ENCODE data around the gene ANKRD34B. TPM values are rescaled to one million over a fixed set of nuclear protein-coding genes. Genes with fewer than 3 reads are reported as not detected.

Gene ANKRD34B
- total RNA-seq, 1 donor from 2014 or later, result 0.07 TPM

- Mint-ChIP-seq H3K4me1 (ENCODE audit: unreplicated experiment) (no peaks in the 10 kb centered on the region), H3K4me3 (no peak overlapping the region), H3K27me3 (peaks cover 50% of the 10 kb centered on the region), H3K36me3 (no peaks in the 10 kb centered on the region), H3K27ac (no peak overlapping the region), H3K9me3 (no peaks in the 10 kb centered on the region)
- TF ChIP-seq, protein P1, sequence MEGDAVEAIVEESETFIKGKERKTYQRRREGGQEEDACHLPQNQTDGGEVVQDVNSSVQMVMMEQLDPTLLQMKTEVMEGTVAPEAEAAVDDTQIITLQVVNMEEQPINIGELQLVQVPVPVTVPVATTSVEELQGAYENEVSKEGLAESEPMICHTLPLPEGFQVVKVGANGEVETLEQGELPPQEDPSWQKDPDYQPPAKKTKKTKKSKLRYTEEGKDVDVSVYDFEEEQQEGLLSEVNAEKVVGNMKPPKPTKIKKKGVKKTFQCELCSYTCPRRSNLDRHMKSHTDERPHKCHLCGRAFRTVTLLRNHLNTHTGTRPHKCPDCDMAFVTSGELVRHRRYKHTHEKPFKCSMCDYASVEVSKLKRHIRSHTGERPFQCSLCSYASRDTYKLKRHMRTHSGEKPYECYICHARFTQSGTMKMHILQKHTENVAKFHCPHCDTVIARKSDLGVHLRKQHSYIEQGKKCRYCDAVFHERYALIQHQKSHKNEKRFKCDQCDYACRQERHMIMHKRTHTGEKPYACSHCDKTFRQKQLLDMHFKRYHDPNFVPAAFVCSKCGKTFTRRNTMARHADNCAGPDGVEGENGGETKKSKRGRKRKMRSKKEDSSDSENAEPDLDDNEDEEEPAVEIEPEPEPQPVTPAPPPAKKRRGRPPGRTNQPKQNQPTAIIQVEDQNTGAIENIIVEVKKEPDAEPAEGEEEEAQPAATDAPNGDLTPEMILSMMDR (conservative IDR thresholded peaks at IDR 0.05), result no peak
- no peak for DNase-seq (ENCODE audit: extremely low spot score, unreplicated experiment)
Observed at GRCh38 chr5:80559244-80559643, 10.8 kb downstream of the ANKRD34B start.

DNA sequence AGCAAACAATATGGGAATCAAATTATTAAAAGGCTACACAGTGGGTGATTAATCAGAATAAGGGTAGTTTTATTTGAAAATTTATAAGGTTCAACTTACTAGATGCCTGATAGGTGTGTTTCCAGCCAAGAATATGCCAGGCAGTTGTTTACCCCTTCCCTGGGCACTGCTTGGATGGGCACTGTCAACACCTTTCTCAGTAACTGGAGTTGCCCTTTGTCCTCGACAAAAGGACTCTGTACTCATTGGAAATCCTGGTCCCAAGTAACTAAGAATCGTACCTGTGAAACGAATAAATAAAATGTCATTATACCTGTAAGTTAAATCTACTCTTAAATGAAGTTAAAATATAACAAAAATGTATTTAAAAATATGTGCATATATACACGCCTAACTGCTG lies 15.0 kb downstream of the ANKRD34B start:
- DNase-seq (ENCODE audit: extremely low spot score, unreplicated experiment), result no peak
- Mint-ChIP-seq H3K27me3 (peaks cover 26% of the 10 kb centered on the region), H3K4me1 (ENCODE audit: unreplicated experiment) (no peaks in the 10 kb centered on the region), H3K4me3 (no peak overlapping the region), H3K9me3 (no peaks in the 10 kb centered on the region), H3K36me3 (no peaks in the 10 kb centered on the region), H3K27ac (no peak overlapping the region)
- TF ChIP-seq, protein P1 (conservative IDR thresholded peaks at IDR 0.05), result no peak

DNA sequence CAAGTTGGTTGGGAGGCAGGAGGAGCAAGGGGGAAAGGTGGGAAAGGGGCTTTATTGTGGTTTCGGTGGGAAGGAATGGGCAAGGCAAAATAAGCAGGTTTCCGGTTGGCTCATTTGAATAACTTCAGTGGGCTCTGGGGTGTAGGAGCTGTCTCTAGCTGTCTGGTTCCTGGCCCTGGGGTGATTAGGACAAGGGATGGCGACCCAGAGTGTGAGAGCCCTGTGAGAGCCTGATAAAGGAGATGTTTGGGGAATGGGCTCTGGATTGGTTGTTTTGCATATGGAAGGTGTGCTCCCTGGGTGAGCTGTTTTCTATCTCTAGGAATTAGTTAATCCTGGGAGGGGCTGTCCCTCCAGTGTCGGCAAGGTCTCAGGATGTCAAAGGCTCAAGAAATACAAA lies 15.4 kb downstream of the ANKRD34B start:
- DNase-seq (ENCODE audit: extremely low spot score, unreplicated experiment), result no peak

GRCh38 chr5:80541392-80541791 lies 28.7 kb downstream of the ANKRD34B start:
- TF ChIP-seq, protein P1 (conservative IDR thresholded peaks at IDR 0.05), result no peak
- DNase-seq (ENCODE audit: extremely low spot score, unreplicated experiment), result no peak

More for the DNA sequence above, 15.4 kb downstream of the ANKRD34B start:
- TF ChIP-seq, protein P1 (conservative IDR thresholded peaks at IDR 0.05), result no peak
- no peaks in the 10 kb centered on the region for H3K4me1 Mint-ChIP-seq (ENCODE audit: unreplicated experiment)
- H3K4me3 Mint-ChIP-seq, result no peak overlapping the region
- peaks cover 24% of the 10 kb centered on the region for H3K27me3 Mint-ChIP-seq
- no peak overlapping the region for H3K27ac Mint-ChIP-seq
- no peaks in the 10 kb centered on the region for H3K9me3 Mint-ChIP-seq
- H3K36me3 Mint-ChIP-seq, result no peaks in the 10 kb centered on the region

DNA sequence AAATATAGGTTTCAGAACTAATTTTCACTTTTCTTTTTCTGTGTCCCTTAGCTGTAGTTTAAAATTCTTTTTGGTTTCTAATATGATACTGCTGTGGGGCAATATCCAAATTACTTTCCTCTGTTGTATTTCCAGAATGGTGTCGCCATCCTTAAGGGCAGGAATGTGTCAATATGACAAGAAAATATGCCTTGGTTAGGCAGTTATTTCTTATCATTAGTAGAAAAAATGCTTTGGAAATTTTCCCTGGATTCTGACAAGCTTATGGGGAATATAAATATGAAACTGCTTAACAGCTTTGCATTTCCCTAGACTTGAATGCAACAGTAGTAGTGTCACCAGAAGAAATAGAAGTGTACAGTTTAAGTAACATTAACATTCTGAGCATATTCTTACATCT lies 29.4 kb downstream of the ANKRD34B start:
- Mint-ChIP-seq H3K4me1 (ENCODE audit: unreplicated experiment) (no peaks in the 10 kb centered on the region), H3K27ac (no peak overlapping the region), H3K36me3 (no peaks in the 10 kb centered on the region), H3K27me3 (no peaks in the 10 kb centered on the region), H3K9me3 (peaks cover under 1% of the 10 kb centered on the region), H3K4me3 (no peak overlapping the region)
- DNase-seq (ENCODE audit: extremely low spot score, unreplicated experiment), result no peak
- TF ChIP-seq, protein P1 (conservative IDR thresholded peaks at IDR 0.05), result no peak

More at GRCh38 chr5:80541392-80541791, 28.7 kb downstream of the ANKRD34B start:
- Mint-ChIP-seq H3K36me3 (no peaks in the 10 kb centered on the region), H3K4me3 (no peak overlapping the region), H3K4me1 (ENCODE audit: unreplicated experiment) (no peaks in the 10 kb centered on the region), H3K9me3 (no peaks in the 10 kb centered on the region), H3K27me3 (no peaks in the 10 kb centered on the region), H3K27ac (no peak overlapping the region)

DNA sequence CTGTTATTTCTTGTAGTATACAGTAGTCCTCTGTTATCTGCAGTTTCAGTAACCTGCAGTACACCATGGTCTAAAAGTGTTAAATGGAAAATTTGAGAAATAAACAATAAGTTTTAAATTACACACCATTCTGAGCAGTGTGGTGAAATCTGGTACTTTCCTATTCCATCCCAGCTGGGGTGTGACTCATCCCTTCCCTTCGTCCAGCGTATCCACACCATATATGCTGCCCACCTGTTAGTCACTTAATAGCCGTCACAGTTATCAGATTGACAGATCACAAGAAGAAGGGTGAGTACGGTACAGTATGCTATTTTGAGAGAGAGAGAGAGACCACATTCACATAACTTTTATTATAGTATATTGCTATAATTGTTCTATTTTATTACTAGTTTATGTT lies 53.3 kb downstream of the ANKRD34B start:
- TF ChIP-seq, protein P1 (conservative IDR thresholded peaks at IDR 0.05), result no peak
- Mint-ChIP-seq H3K27ac (no peak overlapping the region), H3K27me3 (no peaks in the 10 kb centered on the region), H3K4me3 (no peak overlapping the region), H3K4me1 (ENCODE audit: unreplicated experiment) (no peaks in the 10 kb centered on the region), H3K36me3 (peaks cover 7% of the 10 kb centered on the region), H3K9me3 (no peaks in the 10 kb centered on the region)
- no peak for DNase-seq (ENCODE audit: extremely low spot score, unreplicated experiment)

Measured in type B pancreatic cell (in vitro differentiated cells).